ENCODE results near the gene ZC3H12A. TPM values are rescaled to one million over a fixed set of nuclear protein-coding genes. Genes with fewer than 3 reads are reported as not detected.

ZC3H12A gene
- polyA plus RNA-seq, 2 of the 4 experiments (the other 2 are of a cell fraction): 16.3 to 23.1 TPM

- H3K27ac ChIP-seq: no peak overlapping the region
- H3K4me3 ChIP-seq: no peak overlapping the region
- TF ChIP-seq ZSCAN20 (CRISPR knock-in tag; IDR thresholded peaks at IDR 0.05) (no peak), HOXA7 (CRISPR knock-in tag; IDR thresholded peaks at IDR 0.05) (no peak), RCOR1 (IDR thresholded peaks at IDR 0.05; ENCODE audit: low read depth, low read length) (no peak), RNF2 (IDR thresholded peaks at IDR 0.05; ENCODE audit: borderline replicate concordance, low read depth) (no peak), TP53 (CRISPR knock-in tag; IDR thresholded peaks at IDR 0.05) (no peak), POLR2A (IDR thresholded peaks at IDR 0.05; ENCODE audit: low read length) (no peak), MAX (IDR thresholded peaks at IDR 0.05) (no peak), HEYL (CRISPR knock-in tag; IDR thresholded peaks at IDR 0.05) (no peak)
- TF ChIP-seq, protein P1, sequence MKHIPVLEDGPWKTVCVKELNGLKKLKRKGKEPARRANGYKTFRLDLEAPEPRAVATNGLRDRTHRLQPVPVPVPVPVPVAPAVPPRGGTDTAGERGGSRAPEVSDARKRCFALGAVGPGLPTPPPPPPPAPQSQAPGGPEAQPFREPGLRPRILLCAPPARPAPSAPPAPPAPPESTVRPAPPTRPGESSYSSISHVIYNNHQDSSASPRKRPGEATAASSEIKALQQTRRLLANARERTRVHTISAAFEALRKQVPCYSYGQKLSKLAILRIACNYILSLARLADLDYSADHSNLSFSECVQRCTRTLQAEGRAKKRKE (CRISPR knock-in tag; IDR thresholded peaks at IDR 0.05; ENCODE audit: low read depth): no peak
- TF ChIP-seq, protein P2, sequence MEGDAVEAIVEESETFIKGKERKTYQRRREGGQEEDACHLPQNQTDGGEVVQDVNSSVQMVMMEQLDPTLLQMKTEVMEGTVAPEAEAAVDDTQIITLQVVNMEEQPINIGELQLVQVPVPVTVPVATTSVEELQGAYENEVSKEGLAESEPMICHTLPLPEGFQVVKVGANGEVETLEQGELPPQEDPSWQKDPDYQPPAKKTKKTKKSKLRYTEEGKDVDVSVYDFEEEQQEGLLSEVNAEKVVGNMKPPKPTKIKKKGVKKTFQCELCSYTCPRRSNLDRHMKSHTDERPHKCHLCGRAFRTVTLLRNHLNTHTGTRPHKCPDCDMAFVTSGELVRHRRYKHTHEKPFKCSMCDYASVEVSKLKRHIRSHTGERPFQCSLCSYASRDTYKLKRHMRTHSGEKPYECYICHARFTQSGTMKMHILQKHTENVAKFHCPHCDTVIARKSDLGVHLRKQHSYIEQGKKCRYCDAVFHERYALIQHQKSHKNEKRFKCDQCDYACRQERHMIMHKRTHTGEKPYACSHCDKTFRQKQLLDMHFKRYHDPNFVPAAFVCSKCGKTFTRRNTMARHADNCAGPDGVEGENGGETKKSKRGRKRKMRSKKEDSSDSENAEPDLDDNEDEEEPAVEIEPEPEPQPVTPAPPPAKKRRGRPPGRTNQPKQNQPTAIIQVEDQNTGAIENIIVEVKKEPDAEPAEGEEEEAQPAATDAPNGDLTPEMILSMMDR (IDR thresholded peaks at IDR 0.05): no peak
- no peaks in the 10 kb centered on the region for H3K4me1 ChIP-seq
- whole genome bisulfite sequencing (ENCODE audit: missing lambda C conversion rate): 47% methylated on average over 8 of the region's 11 CpGs
- no peak overlapping the region for H3K4me2 ChIP-seq
- no peak for ATAC-seq
- H3K9me3 ChIP-seq: no peaks in the 10 kb centered on the region
- no peak for DNase-seq (ENCODE audit: low read depth in 1 of 2, low spot score in 1 of 2)
- no peak for FAIRE-seq
- ChIA-PET POLR2A (no interaction called here), CTCF (interaction anchor here (6.0 kb wide), 1 partner anchor 857 kb away, joined by 60 read pairs; no protein-coding TSS in a partner anchor)
Measured at GRCh38 chr1:37430103-37430985, 44.0 kb upstream of the ZC3H12A start.

GRCh38 chr1:37432716-37433115 lies 41.7 kb upstream of the ZC3H12A start:
- Histone ChIP-seq H3K4me2 (no peak overlapping the region), H3K4me3 (no peak overlapping the region), H3K4me1 (no peaks in the 10 kb centered on the region), H3K27ac (no peak overlapping the region), H3K9me3 (no peaks in the 10 kb centered on the region)
- 45% methylated on average over 5 of the region's 12 CpGs for WGBS (ENCODE audit: missing lambda C conversion rate)
- FAIRE-seq: no peak
- ChIA-PET CTCF (interaction anchor here (1.1 to 6.0 kb wide), 3 partner anchors 18 to 916 kb away, joined by 3 to 60 read pairs (median 7); no protein-coding TSS in a partner anchor), POLR2A (no interaction called here)
- ATAC-seq: no peak
- no peak for DNase-seq (ENCODE audit: low read depth in 1 of 2, low spot score in 1 of 2)
- TF ChIP-seq HEYL (CRISPR knock-in tag; IDR thresholded peaks at IDR 0.05) (no peak), HOXB13 (CRISPR knock-in tag; IDR thresholded peaks at IDR 0.05; ENCODE audit: low read depth) (no peak), CBX2 (IDR thresholded peaks at IDR 0.05; ENCODE audit: borderline replicate concordance, low read depth) (no peak), HOXA7 (CRISPR knock-in tag; IDR thresholded peaks at IDR 0.05) (no peak), ESRRA (IDR thresholded peaks at IDR 0.05; ENCODE audit: borderline replicate concordance, low read length) (no peak)
- TF ChIP-seq, protein P1 (CRISPR knock-in tag; IDR thresholded peaks at IDR 0.05; ENCODE audit: low read depth): no peak

GRCh38 chr1:37433171-37433570 lies 41.2 kb upstream of the ZC3H12A start:
- ATAC-seq (no peak), FAIRE-seq (no peak), DNase-seq (ENCODE audit: low read depth in 1 of 2, low spot score in 1 of 2) (no peak)
- Histone ChIP-seq H3K4me3 (no peak overlapping the region), H3K4me1 (no peaks in the 10 kb centered on the region), H3K9me3 (no peaks in the 10 kb centered on the region), H3K27ac (no peak overlapping the region), H3K4me2 (no peak overlapping the region)
- CTCF ChIA-PET: interaction anchor here (1.0 to 6.0 kb wide), 5 partner anchors 8 to 917 kb away, joined by 3 to 60 read pairs (median 12); no protein-coding TSS in a partner anchor
- WGBS (ENCODE audit: missing lambda C conversion rate): 51% methylated on average over 6 of the region's 12 CpGs
- TF ChIP-seq CBX8 (IDR thresholded peaks at IDR 0.05) (no peak), HDAC2 (IDR thresholded peaks at IDR 0.05) (no peak), FOXS1 (CRISPR knock-in tag; IDR thresholded peaks at IDR 0.05) (no peak), NR3C1 (IDR thresholded peaks at IDR 0.05) (no peak), MYC (IDR thresholded peaks at IDR 0.05; ENCODE audit: borderline replicate concordance, low read length) (no peak), HOXB13 (CRISPR knock-in tag; IDR thresholded peaks at IDR 0.05; ENCODE audit: low read depth) (no peak), PHF8 (IDR thresholded peaks at IDR 0.05; ENCODE audit: borderline replicate concordance, low read depth) (no peak)
- TF ChIP-seq, protein P3, sequence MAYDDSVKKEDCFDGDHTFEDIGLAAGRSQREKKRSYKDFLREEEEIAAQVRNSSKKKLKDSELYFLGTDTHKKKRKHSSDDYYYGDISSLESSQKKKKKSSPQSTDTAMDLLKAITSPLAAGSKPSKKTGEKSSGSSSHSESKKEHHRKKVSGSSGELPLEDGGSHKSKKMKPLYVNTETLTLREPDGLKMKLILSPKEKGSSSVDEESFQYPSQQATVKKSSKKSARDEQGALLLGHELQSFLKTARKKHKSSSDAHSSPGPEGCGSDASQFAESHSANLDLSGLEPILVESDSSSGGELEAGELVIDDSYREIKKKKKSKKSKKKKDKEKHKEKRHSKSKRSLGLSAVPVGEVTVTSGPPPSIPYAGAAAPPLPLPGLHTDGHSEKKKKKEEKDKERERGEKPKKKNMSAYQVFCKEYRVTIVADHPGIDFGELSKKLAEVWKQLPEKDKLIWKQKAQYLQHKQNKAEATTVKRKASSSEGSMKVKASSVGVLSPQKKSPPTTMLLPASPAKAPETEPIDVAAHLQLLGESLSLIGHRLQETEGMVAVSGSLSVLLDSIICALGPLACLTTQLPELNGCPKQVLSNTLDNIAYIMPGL (CRISPR knock-in tag; IDR thresholded peaks at IDR 0.05; ENCODE audit: borderline replicate concordance): no peak
- POLR2A ChIA-PET: no interaction called here
